Measurements from ENCODE around the gene ELANE.

DNA sequence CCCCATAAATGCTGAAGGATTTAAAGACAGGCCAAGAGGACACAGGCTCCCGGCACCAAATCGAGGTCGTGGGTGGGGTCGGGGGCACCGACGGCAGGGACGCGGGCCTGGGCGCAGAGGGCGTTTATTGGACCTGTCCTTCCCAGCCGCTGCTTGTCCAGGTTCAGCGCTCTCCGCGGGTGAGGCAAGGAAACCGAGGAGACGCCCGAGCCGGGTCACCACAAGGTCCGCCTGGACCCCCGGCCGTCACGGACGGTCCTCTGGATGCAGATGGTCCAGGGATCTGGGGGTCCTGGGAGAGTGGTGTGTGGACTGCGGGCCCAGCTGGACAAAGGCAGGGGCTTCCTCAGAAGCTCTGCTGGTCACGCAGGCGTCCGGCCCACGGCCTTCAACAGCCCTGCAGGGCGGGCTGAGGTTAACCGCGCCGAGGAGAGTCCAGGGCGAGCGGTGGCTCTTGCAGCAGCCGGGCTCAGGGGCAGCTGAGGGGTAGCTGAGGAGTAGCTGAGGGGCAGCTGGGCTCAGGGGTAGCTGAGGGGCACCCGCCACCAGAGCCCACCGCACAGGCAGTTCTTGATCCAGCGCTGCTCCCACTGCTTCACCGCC is 15.9 kb downstream of the ELANE start:
- TF ChIP-seq, protein P1, sequence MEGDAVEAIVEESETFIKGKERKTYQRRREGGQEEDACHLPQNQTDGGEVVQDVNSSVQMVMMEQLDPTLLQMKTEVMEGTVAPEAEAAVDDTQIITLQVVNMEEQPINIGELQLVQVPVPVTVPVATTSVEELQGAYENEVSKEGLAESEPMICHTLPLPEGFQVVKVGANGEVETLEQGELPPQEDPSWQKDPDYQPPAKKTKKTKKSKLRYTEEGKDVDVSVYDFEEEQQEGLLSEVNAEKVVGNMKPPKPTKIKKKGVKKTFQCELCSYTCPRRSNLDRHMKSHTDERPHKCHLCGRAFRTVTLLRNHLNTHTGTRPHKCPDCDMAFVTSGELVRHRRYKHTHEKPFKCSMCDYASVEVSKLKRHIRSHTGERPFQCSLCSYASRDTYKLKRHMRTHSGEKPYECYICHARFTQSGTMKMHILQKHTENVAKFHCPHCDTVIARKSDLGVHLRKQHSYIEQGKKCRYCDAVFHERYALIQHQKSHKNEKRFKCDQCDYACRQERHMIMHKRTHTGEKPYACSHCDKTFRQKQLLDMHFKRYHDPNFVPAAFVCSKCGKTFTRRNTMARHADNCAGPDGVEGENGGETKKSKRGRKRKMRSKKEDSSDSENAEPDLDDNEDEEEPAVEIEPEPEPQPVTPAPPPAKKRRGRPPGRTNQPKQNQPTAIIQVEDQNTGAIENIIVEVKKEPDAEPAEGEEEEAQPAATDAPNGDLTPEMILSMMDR (IDR thresholded peaks at IDR 0.05): no peak
- TF ChIP-seq POLR2A (IDR thresholded peaks at IDR 0.05): no peak

All from adrenal gland (tissue), 5 donors.